Raji (cell line): ENCODE measurements around the gene THEMIS2.
A peak's percentile ranks its signal among the peaks of the same experiment; 100 is the strongest.

Experiments
- POLR2A ChIP-seq: IDR thresholded peaks from 2 replicates; pipeline ENCODE4 v1.6.1; 2011; ENCODE audit warnings: low read depth, low read length, control low read depth; ENCODE audit not compliant: insufficient read depth

THEMIS2 gene

DNA sequence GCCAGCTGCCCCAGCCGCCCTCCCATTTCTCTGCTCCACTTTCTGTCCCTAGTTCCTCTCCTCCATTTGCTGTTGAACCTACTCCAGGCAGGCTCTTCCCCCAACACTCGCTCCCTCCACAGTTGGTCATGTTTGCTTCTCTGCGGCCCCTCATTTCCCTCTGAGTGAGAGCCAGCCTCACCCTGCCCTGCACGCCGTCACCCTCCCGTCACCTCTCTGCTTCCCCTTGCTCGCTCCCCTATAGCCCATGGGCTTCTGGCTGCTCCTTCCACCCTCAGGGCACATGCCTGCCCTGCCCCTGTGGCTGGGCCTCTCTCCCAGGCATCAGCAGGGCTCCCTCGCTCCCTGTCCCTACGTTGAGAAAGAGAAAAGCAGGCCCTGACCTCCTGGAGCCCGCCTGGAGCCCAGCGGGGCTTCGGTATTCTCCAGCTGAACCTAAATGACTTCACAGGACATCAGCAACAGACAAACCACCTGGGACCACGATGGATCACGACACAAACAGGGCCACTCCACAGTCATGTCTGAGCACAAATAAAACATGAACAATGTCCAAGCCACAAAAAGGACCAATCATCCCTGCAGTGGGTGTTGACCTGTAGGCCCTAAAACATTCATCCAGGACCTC, 13.3 kb upstream of the THEMIS2 start:
- no peak for TF ChIP-seq POLR2A

DNA sequence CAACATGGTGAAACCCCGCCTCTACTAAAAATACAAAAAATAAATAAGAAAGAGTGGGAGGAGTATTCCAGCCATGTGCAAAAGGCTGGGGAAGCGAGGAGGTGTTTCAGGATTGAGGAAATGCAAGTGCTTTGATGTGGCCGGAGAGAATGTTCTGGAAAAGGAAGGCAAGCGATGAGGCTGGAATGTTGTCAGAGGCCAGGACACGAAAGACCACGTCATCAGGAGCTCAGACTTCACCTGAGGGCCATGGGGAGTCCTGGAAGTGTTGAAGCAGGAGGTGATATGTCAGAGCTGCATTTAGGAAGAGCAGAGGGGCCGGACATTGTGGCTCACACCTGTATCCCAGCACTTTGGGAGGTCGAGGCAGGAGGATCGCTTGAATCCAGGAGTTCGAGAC, 10.9 kb upstream of the THEMIS2 start:
- no peak for TF ChIP-seq POLR2A

DNA sequence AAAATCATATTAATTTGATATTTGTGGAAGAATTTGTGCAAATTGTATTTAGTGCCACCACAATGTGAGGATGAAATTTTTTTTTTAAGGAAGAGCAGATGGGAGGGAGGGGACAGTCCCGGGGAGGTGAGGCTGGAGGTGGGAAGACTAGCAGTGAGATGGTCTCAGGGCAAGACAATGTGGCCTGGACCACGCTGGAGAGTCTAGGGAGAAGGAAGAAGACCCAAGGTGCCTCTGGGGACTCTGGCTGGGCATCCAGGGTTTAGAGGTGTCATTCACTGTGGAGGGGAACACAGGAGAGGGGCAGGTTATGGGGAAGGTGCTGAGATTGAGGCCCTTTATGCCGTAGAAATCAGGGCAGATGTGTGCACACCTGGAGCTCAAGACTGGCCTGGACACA, 10.3 kb upstream of the THEMIS2 start:
- TF ChIP-seq POLR2A = no peak

DNA sequence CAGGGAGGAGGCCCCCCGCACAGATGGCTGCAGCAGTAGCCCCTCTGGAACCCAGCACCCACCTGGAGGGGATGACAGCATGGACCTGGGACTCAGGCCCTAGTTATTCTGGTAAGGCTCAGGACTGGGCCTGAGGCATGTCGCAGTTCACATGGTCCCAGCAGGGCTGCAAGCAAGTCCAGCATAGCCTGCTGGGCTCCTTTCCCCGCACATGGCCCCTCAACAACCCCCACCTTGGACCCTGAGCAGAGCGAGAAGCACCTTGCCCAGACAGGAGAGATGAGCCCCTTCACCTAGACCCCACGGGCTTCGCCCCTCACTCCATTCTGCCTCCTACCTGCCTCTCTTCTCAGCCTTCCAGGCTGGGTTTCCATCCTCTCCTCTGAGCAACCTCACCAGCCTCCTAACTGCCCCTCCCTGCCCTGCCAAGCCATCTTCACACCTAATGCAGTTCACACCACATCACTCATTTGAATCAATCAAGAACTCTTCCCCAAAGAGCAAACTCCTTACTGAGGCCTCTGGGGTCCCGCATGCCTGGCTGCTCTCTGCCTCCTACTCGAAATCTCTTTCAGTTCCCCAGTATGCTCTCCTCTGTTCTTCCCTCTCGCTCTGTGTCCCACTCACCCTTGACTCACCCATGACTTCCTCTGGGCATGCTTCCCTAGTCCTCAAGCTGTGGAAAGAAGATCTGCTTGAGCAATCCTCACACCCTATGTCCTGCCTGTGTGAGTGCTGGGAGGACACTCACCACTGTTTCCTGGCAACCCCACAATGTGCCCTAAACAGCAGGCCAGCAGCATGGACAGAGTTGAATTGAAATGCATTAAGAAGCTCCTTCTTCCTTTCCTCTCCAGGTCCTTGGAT, 9.4 kb upstream of the THEMIS2 start:
- TF ChIP-seq POLR2A = no peak

DNA sequence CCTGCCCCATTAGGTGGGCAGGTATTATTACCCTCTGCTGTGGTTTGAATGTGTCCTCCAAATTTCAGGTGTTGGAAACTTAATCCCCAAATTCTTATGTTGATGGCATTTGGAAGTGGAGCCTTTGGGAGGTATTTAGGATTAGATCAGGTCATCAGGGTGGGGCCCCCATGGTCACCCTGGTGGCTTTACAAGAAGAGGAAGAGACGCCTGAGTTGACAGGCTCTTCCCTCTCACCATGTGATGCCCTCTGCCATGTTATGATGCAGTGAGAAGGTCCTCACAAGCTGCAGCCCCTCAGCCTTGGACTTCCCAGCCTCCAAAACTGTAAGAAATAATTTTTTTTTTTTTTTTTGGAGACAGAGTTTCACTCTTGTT, 8.8 kb upstream of the THEMIS2 start:
- TF ChIP-seq POLR2A = no peak

DNA sequence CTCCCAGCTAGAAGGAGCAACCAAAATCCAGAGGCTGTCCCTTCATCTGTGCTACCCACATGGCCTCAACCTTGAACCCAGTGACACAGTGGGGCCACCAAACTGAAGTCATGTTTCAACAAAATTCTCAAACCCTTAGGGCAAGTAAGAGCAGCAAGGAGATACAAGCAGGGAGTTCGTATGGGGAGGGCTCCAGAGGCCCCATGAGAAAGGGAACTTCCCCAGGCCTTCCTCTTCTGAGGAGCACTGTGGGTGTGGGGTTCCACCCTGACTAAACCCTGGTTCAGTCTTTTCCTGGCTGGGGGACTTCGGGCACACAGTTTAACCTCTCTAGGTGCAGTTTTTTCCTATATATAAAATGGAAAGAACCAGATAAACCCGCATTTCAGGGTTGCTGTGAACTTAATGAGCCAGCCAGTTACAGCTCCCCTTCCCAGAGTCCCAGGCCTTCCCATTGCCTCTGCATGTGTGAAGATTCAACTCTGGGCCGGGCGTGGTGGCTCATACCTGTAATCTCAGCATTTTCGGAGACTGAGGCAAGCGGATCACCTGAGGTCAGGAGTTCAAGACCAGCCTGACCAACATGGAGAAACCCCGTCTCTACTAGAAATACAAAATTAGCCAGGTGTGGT, 8.0 kb upstream of the THEMIS2 start:
- 0 out of 2 replicates have a peak, but pooled peaks have one; percentile 16 for TF ChIP-seq POLR2A

DNA sequence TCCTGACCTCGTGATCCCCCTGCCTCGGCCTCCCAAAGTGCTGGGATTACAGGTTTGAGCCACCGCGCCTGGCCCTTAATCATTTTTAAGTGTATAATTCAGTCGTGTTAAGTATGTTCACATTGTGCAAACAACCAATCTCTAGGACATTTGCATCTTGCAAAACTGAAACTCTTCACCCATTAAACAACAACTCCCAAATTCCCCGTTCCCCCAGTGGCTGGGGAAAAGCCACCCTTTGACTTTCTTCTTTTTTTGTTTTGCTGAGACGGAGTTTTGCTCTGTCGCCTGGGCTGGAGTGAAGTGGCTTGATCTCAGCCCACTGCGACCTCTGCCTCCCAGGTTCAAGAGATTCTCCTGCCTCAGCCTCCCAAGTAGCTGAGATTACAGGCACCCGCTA, 6.5 kb upstream of the THEMIS2 start:
- no peak for TF ChIP-seq POLR2A

DNA sequence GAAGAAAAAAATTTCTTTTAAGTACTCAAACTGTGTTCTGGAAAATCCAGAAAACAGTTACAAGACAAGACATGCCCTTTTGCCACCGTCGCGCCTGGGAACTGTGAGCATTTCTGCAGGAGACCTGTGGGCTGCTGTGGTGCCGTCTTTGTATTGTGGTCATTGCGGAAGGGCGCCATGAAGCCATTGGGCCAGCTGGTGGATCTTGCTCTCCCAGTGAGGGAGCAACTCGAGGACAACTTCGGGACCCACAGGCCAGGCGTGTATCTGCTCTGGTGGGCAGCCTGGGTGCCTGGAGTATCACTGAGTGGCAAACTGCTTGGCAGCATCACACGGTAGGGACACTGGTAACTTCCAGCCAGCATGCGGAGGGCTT, 3.8 kb upstream of the THEMIS2 start:
- TF ChIP-seq POLR2A = no peak

DNA sequence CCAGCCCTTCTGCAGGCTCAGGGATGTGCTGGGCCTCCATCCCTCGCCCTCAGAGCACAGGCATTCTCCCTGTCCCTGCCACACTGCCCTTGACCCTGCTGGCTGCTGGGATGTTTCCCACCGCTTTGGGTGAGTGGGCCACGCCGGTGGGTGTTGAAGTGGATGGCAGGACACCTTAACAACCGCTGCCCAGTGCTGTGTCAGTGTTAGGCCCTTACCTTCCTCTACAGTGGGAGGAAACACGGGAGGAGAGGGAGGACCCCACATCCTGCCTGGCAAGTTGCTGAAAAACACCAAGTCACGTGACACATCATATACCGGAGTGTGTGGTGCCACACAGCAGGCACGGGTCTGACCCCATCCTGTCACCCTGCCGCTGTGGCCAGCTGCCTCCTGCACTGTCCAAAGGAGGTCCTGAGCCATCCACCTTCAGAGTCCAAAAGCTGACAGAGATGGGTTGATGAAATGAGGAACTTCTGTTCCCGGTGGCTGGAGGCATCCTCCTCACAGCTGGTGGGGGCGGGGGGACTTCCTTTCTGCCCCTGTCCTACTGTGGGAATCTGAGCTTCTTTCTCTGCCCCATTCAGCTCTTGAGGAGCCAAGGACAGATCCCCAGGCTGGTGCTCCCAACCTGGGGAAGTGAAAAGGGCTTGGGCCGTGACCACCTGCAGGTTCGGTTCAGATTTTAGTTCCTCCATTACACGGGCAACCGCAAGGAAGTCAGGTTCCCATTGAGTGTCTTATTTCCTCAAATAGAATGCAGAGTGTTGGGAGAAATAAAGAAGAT, 3.2 kb upstream of the THEMIS2 start:
- peak; percentile 71 for TF ChIP-seq POLR2A

DNA sequence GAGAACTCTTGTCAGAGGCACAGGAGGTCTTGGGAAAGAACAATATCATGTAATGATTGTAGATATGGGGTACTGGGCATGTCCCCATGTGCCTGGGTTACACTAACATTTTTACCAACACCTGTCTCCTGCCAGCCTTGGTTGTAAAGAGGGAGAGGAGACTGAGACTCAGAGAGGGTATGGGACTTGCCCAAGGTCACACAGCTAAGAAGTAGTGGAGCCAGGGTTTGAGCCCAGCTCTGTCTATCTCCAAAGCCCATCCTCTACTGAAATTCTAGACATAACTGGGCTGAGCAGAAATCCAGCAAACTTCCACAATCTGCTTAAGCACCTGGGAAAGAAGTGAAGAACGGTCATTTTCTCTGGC, 2.6 kb upstream of the THEMIS2 start:
- no peak for TF ChIP-seq POLR2A

DNA sequence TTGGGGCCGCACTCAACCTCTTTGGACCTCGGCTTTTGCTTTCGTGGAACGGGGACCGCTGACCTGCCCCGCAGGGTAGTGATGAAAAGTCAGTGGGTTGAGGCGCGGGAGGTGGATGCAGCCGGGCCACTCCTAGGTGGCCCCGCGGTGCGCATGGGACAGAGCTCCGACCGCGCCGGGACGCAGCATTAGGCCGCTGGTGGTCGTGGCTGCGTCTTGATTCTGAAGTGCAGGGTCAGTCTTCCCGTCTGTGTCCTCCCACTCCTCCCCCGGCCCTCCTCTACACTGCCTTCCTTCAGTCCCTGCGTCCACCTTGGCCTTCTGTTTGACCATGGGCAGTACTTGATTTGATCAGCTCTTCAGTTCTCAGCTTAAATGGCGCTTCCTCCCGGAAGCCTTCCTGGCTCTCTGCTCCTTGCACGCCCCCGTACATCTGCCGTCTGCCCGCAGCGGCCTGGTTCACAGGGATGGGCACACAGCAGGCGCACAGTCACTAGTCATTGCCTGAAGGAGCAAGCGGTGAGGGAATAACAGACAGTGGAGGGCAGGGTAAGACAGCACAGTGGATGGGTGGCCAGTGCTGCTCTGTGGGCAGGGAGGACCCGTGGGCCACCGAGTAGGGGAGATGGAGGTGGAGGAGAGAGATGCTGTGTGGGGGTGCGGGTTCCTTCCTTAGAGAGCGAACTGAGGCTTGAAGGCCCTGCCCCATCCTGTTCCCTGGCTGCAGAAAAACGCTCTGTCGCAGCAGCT, 633 bp downstream of the THEMIS2 start:
- no peak for TF ChIP-seq POLR2A

DNA sequence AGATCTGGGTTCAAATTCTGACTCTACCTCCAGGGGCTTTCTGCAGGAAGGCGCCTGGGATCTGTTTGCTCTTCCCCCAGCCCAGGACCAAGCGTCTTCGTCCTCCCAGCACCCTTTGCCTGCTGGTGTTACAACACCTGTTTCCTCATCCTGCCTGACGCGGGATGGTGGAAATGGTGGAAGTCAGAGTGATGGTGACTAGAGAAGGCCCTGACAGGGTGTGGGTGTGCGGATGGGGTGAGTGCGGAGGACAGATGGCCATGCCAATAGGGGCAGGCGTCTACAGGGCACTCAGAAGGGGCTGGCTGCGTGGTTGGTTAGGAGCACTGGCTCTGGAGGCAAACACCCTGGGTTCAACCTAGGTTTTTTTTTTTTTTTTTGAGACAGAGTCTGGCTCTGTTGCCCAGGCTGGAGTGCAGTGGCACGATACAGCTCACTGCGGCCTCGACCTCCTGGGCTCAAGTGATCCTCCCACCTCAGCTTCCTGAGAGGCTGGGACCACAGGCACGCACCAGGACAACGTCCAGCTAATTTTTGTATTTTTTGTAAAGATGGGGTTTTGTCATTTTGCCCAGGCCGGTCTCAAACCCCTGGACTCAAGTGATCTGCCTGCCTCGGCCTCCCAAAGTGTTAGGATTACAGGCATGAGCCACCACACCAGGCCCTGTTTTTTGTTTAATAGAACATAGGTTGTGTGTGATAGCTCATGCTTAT, 1.5 kb downstream of the THEMIS2 start:
- no peak for TF ChIP-seq POLR2A

DNA sequence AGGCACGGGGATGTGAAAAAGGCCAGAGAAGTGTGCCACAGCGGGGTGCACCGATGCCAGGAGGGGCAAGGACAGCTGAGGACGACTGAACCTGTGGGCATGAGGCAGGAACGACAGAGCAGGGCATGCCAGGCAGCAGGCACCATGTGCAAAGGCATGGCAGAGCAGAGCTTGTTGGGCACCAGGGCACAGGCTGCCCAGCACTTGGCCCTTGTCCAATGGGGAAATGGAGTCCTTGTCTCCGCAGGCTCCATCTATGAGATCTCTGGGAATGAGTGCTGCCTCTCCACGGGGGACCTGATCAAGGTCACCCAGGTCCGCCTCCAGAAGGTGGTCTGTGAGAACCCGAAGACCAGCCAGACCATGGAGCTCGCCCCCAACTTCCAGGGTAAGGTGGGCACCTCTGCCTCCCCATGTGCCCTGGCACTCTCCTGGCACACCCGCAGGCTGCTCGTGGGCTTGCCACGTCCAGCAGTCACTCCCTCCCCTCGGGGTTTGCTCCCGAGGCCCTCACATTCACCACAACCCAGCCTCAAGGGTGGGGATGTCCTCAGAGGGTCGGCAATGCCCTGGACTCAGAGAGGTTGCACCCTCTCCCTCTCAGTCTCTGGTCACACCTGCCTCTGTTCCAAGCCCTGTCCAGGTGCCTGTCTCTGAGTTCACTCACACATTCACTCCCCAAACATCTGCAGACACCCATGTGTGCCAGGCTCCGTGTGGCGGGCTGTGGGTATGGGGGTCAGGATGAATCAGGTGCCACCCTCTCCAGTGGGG, 4.2 kb downstream of the THEMIS2 start:
- TF ChIP-seq POLR2A = no peak

DNA sequence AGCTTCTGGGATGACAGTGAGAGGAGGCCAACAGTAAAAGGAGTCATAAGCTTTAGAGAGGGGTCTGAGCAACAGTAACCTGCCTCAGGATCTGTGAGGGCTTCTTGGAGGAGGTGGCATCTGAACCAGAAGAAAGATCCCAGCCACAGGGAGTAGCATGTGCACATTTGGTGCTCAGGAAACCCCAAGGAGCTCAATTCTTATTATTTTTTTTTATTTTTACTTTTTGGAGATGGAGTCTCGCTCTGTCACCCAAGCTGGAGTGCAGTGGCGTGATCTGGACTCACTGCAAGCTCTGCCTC, 4.7 kb downstream of the THEMIS2 start:
- TF ChIP-seq POLR2A = no peak
